ENCODE results near the gene ACBD4.

Gene ACBD4, protein sequence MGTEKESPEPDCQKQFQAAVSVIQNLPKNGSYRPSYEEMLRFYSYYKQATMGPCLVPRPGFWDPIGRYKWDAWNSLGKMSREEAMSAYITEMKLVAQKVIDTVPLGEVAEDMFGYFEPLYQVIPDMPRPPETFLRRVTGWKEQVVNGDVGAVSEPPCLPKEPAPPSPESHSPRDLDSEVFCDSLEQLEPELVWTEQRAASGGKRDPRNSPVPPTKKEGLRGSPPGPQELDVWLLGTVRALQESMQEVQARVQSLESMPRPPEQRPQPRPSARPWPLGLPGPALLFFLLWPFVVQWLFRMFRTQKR

DNA sequence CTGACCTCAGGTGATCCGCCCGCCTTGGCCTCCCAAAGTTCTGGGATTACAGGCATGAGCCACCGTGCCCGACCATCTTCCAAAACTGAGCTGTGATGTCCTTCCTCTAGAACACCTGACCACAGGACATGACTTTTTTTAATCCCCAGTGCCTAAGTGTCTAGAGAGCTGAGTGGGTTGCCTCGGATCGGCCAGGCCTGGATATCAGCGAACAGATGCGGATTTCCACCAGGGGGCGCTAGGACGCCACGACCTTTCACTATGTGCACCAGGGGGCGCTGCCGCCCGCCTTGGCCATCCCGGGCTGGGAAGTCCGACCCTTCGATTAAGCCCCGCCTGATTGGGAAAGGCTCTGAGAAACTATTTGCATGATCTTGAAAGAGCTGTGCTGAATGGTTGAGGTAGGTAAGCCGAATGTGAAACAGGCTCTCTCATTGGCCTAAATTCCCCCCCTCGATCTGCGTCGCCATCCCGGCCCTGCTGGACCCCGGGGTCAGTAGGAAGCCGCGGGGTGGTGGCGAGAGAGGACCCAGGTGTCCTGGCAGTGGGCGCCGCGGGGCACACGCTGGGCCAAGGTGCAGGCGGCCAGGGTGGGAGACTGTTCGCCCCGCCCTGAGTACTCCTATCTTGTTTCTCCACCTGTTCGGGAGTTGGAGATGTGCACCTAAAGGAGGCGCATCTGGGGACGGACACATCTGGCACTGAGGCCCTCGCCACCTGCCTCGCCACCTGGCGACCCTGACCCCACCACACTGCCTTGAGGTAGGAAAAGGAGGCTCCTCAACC lies at the start of gene ACBD4:
Gene ACBD4, plus strand, starts transcription at position 496 of the 786 bp plus-strand sequence. CDS start 458 bp downstream, outside the sequence.
- peak; percentile 98 for DNase-seq

DNA sequence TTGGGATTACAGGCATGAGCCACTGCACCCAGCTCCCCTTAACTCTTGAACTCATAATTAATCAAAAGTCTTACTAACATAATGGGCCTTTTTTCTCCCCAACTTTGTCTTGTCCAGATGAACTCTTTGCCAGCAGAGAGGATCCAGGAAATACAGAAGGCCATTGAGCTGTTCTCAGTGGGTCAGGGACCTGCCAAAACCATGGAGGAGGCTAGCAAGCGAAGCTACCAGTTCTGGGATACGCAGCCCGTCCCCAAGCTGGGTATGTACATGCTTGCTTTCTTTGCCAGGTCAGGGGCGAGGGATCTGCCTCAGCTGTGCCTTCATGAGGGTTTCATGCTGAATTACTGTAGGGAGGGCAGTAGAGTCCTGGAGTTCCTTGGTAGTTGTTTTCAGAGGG lies 49.1 kb upstream of the ACBD4 start:
- DNase-seq, result no peak

DNA sequence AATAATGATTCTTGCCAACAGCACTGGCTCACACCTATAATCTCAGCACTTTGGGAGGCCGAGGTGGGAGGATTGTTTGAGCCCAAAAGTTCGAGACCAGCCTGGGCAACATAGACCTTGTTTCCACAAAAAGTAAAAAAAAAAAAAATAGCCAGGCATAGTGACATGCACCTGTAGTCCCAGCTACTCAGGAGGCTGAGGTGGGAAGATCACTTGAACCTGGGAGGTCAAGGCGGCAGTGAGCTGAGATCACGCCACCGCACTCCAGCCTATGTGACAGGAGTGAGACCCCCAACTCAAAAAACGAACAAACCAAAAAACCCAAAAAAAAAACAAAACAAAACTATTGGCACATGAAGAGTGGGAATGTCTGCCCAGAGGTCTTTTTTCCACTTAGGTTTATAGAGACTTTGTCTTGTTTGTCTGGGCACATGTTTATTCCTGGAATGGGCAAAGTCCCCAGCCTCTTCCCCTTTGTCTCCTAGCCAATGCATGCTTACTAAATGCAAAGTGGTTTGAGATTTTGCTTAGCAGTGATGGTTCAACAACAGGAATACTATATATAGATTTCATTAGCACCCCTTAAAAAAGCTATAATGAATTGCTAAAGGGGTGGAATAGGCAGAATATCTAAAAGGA lies 48.5 kb upstream of the ACBD4 start:
- DNase-seq, result no peak

DNA sequence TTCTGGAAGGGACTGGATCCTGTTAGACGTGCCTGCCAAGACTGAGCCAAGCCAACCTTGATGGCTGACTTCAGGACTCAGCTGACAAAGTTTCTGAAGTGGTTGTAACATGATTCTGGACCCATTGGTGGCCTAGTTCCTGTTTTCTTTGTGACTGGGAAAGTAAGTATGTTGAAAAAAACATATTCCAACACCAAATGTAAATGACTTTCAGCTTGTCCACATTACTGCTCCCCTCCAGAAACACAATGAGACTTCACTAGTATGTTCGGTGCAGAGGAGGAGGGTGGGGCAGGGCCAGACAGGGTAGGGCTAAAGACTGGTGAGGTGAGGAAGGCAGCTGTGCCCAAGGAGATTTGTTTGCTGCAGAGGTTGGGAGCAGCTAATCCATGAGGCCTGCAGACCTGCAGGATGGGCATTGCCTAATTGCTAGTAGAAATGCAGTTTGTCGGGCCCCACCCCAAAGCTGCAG lies 47.9 kb upstream of the ACBD4 start:
- no peak for DNase-seq

DNA sequence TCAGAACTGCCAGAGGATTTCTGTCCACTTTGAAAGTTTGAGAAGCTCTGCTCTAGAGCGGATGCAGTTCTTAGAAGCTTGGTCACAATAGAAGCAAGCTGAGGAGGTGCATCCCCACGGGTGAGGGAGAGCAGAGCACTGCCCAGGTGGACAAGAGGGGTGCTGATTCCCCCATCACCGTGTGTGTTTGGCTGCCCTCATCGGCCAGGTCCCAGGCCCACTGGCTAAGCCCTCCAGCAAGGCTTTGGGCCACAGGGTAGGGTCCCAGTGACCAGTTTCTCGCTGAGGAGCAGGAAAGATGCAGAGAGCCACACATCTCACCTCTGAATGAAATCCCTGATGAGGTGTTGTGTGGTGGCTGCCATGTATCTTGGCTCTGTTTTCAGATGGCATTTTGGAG lies 47.5 kb upstream of the ACBD4 start:
- no peak for DNase-seq

DNA sequence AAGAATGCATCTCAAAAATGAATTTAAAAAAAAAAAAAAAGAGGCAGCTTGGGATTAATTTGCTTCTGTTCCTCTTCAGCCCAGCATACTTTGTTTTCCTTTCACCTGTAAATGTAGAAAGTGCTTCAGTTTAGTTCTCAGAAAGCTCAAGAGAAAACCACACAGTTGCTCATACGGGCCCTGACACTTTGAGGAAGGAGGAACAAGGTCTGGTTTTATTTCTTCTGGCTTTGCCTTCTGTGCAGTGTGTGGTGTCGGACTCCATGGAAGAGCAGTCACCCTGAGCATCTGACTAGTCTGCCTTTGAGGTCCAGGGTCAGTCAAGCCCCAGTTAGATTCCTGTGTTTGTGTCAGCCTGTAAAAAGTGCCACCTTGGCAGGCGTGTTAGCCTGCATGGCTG lies 46.7 kb upstream of the ACBD4 start:
- DNase-seq, result no peak

DNA sequence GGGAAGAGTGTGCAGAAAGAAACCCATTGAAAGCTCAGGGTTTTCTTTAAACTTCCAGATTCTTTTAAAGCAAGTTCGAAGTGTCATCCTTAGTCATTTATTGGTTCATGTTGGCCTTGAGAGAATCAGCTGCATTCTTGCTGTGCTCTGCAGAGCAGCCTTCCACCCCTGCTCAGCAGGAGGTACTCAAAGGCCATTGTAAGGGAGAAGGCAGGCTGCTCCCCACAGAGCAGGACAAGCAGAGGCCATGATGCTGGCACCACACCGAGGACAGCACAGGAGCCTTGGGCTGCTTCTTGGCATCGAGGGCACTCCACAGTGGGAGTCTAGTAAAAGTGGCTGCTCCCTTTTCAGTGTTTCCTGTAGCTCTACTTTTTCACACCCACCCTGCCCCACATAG lies 44.8 kb upstream of the ACBD4 start:
- no peak for DNase-seq

DNA sequence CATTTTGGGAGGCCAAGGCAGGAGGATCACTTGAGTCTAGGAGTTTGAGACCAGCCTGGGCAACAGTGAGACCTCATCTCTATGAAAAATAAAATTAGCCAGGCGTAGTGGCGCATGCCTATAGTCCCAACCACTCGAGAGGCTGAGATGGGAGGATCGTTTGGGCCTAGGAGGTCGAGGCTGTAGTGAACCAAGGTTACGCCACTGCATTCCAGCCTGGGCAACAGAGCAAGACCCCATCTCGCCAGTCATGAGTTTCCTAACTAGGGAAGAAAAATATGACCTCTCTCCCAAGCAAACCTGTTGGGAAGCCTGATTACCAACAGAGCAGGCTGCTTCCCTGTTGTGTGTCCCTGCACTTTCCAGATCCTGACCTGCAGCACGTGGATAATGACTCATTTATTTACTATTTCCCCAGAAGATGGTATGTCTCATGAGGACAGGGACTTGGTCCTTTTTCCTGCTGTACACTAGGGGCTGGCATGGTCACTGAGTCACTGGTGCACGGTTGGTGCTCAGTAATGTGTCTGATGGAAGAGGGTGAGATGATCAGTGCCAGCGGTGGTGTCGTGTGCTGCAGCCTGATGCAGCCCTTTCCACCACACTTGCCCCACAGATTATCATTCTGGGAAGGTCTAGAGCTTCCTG lies 43.6 kb upstream of the ACBD4 start:
- no peak for DNase-seq

DNA sequence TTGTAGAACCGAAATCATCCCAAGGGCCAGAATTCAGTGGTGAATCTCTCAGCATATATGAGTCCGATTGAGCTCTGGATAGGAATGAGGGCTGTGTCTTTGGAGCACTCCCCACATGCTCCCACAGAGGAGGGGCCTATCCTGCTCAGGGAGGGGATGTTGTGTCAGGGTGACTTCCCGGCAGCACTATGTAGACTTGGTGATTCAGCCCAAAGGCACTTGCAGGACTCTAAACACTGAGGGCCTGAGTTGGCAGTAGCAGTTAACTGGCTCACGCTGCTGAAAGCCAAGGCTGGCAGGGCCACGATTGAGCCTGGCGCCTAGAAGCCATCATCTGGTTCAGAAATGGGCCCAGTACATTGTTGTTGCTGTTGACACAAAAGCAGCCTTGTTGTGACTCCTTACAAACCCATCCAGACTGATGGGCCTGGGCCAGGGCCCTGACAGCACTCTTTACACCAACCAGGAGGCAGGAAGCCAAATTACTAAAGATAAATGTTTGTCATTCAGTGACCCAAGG lies 42.5 kb upstream of the ACBD4 start:
- no peak for DNase-seq

DNA sequence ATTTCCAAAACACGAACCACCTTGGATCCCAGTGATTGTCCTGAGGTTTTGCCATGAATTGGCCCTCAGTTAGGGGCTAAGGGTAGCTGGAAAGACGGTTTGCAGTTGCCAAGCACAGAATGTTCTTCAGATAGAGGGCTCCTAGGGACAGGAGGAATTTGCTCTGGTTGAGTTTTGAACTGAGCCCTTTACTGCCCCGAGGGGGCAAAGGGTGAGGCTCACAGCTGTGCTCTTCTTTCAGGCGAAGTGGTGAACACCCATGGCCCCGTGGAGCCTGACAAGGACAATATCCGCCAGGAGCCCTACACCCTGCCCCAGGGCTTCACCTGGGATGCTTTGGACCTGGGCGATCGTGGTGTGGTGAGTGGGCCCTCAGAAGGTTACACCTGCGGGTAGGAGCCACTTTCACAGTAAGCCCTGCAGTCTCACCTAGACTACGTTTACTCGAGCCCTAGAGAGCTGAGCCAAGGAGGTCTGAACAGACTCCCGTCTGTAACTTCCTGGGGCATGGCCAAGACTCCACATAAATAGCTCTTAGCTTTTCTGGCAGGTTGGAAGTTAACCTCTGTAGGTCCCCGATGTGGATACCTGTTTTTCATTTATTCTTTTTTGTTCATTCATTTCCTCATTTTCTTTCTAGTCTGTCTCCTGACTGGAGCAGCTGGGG lies 41.9 kb upstream of the ACBD4 start:
- DNase-seq, result no peak

DNA sequence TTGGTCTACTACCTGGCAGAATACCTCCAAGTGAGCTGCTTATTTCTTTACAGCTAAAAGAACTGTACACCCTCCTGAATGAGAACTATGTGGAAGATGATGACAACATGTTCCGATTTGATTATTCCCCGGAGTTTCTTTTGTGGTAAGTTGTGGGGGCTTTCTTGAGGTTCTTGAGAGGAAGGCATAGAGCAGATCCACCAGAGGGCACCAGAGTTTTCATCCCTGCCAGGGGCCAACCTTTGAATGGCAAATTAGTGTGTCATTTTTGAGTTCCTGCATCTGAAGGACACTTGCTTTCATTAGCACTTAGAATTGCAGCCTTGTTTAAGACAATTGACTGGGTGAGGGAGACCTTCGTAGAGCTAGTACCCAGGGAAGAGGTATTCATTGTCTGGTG lies 39.3 kb upstream of the ACBD4 start:
- DNase-seq, result no peak

DNA sequence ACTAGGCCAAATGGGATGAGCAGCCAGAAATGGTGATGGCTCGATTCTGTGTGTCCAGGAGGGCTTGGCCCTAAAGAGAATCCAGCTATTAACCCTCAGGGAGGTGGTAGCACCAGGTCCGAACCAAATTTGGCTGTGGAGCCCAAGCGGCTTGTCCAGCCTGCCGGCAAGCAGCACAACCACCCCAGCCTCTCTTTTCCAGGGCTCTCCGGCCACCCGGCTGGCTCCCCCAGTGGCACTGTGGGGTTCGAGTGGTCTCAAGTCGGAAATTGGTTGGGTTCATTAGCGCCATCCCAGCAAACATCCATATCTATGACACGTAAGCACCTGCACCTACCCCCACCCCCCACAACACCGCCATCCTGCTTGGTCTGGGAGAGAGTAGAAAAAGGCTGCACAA lies 38.6 kb upstream of the ACBD4 start:
- no peak for DNase-seq

DNA sequence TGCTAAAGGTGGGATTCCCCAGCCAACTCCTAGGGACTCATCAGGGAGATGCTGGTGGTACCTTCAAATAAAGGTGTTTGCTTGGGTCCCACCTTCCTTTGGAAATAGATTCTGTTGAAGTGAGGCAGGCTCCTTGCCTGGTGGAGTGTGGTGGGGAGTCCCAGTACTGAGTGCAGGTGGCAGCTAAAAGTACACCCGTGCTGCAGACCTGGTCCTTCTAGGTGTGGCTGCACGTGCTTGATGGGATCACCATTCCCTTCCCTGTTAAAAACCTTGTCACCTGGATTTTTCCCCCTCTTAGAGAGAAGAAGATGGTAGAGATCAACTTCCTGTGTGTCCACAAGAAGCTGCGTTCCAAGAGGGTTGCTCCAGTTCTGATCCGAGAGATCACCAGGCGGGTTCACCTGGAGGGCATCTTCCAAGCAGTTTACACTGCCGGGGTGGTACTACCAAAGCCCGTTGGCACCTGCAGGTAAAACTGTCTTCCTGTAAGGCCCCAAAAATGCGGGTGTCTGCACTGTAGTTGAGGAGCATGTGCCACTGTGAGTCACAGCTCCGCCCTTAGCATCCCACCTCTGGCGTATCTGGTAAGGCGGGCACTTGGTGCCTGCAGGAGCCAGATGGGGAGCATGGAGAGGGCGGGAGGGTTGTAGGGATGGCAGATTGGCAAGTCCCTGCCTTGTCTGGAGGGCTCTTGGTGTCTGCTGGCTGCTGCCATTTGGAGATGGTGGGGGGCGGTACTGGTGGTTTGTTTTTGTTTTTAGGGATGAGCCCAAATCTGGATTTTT lies 37.2 kb upstream of the ACBD4 start:
- no peak for DNase-seq

DNA sequence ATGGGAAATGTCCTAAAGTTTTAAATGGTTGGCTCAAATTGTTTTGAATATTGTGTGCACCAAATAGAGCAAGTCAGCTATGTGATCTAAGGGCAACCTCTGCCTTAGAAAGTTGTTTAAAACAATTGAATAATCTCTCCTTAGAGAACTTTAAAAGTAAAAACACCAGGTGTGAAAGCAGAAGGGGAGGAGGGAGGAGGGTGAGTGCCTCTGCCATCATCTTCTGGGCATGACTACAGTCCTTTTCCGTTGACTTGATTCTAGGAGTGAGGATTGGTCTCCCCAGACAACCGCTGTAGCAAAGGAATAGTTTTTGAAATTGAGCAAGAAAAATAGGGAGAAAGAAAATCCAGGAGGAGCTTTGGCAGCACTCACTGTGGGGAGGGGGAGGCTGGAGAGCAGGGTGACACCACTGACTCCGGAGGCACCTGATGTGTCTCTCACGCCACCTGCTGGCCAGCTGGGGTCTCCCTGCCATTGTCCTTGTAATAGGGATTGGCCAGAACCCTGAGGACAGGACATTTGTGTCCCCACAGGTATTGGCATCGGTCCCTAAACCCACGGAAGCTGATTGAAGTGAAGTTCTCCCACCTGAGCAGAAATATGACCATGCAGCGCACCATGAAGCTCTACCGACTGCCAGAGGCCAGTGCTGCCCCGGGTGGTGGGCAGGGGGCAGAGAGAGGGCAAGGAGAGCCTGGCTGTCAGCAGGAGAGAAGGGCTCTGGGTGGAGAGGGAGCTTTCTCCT lies 36.4 kb upstream of the ACBD4 start:
- peak; percentile 76 for DNase-seq

DNA sequence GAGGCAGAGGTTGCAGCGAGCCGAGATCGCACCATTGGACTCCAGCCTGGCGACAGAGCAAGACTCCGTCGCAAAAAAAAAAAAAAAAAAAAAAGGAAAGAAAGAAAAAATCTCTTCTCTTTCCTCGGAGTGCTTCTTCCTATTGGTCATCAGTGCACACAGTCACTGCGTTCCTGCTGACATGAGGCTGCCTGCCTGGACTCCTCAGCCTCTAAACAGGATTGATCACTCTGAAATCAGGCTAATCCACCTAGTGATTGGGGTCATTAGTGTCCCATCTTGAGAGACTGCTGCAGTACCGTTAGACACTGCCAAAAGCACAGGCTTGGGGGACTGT lies 34.0 kb upstream of the ACBD4 start:
- no peak for DNase-seq

DNA sequence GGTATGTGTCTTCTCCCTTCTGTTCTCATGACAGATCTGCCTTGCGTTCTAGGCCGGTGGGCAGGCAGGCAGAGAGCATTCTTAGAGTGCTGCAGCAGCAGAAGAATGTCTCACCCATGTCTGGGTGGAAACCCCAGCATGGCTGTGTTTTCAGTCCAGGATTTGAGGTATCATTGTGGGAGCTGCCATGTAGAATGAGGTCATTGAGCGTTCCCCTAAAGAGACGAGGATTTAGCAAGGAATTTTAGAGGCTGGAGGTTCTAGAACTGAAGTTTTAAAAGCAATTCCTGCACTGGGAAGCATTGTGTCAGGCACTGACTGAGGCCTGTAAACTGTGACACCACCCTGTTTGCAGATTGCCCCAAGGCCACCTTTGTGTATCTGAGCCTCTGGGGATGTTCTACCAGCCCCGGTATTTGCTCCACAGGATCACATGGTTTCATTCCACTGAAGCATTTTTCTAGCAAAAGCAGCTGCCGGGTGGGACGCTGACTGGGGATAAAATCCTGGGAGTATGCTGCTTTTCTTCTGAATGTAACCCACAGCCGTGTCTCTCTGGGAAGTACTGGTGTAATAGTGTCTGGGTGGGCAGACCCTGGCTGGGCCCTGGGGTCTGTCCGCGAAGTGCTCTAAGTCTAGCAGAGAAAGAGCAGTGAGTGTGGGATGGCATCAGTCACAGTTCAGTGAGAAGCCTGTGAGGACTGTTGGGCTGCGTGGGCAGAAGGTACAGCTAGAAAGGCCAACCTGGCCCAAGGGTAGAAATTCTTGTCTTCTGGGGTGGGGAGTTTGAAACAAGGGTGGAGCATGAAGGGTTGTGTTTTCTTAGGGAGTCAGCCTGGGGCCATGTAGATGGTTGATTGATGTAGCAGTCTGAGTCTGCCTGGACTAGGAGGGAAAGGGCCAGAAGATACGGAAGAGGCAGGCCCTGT lies 33.3 kb upstream of the ACBD4 start:
- DNase-seq, result no peak

DNA sequence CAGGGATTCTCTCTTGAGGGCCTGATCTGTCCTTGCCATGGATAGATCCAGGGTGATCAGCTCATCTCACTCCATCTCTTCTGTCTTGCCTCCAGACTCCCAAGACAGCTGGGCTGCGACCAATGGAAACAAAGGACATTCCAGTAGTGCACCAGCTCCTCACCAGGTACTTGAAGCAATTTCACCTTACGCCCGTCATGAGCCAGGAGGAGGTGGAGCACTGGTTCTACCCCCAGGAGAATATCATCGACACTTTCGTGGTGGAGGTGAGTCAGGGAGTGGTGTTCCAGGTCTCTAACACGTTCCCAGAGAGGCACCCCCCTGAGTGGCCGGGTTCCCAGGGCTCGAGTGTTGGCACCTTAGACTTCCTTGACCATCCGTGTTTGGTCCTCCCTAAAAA lies 32.6 kb upstream of the ACBD4 start:
- no peak for DNase-seq

DNA sequence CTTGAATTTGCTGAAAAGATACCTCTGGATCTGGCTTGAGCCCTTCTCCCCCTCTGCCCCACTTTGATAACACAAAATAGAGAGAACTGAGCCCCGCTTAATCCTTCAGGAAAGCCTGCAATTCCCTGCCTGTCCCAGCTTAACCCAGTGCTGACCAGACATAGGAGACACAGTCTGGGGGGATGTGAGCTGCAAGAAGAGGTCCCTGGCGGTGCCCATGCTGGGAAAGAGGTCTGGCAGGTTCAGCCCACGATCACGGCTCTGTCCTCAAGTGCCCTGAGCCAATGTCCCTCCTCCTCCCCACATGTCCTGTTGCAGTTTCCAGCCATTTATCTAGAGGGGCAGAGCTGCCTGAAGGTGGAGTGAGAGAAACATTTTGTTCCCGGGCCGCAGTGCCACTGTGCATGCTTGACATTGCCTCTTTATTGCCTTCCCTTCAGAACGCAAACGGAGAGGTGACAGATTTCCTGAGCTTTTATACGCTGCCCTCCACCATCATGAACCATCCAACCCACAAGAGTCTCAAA lies 32.2 kb upstream of the ACBD4 start:
- DNase-seq, result no peak

DNA sequence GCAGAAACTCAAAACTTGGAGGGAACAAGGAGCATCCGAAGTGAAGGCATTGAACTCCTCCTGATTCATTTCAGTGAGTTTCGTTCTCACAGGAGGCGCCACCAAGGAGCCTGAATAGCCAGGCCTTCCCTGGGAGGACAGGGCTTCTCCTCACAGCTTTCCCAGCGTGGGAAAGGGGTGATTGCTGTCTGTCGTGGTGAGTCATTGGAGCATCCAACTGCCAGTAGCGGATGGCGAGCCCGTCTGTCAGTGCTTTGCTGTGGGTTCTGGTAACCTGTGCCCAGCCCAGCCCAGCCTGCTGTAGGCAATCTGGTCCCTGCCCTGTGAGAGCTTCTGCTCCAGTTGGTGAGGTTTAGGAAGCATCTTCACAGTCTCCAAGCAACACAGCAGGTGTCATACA lies 31.5 kb upstream of the ACBD4 start:
- DNase-seq, result no peak

DNA sequence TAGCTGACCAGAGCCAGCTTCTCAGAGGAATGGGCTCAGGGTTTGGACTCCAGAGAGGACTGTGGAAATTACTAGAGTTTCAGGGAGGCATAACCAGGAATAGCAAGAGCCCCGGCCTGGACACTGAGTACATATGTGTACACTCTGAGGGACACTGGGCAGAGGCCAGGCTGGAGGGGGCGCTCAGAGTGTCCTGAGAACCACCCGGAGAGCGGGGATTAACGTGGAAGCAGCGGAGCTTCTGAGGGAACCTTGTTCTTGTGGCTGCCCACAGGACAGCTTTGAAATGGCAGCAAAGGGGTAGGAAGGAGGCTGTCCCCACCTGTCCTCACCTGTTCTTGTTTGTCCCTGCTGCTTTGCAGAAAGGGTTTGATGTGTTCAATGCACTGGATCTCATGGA lies 31.0 kb upstream of the ACBD4 start:
- no peak for DNase-seq
